Measurements from ENCODE around the gene ADGRA1.

- no peak for TF ChIP-seq HDGF (IDR thresholded peaks at IDR 0.05; ENCODE audit: borderline replicate concordance)
- no peak for TF ChIP-seq ZNF384 (IDR thresholded peaks at IDR 0.05)
- TF ChIP-seq BHLHE40 (IDR thresholded peaks at IDR 0.05; ENCODE audit: borderline replicate concordance), result no peak
- TF ChIP-seq TARDBP (IDR thresholded peaks at IDR 0.05), result no peak
- TF ChIP-seq ELF4 (IDR thresholded peaks at IDR 0.05), result no peak
- no peak for TF ChIP-seq SUZ12 (IDR thresholded peaks at IDR 0.05)
- no peak for TF ChIP-seq SP1 (IDR thresholded peaks at IDR 0.05)
- TF ChIP-seq ARNT (IDR thresholded peaks at IDR 0.05), result no peak
- TF ChIP-seq FOXA1 (IDR thresholded peaks at IDR 0.05), result no peak
- TF ChIP-seq FOXM1 (IDR thresholded peaks at IDR 0.05; ENCODE audit: borderline replicate concordance), result no peak
Measured at GRCh38 chr10:133129071-133129858, 41.5 kb downstream of the ADGRA1 start.

Data from HEK293T (cell line).